SK-N-SH treated with all-trans-retinoic acid at 6 μM for 48 hours (cell line): ENCODE measurements around the gene ARHGAP11A.

Experiments used
- ATAC-seq: fragments of 200-7000 bp; cut with Tn5 transposase; 3 replicates; pipeline ENCODE4 v1.9.1; 2020; ENCODE audit warnings: mild to moderate bottlenecking, moderate library complexity
- ARNTL ChIP-seq: fragments of 450-650 bp; formaldehyde crosslinking; IDR thresholded peaks from 2 replicates; pipeline ENCODE4 v1.5.0; 2020; ENCODE audit warnings: low read depth, mild to moderate bottlenecking, moderate library complexity, borderline replicate concordance
- BACH2 ChIP-seq: fragments of 250-450 bp; sonication (Bioruptor Pico); IDR thresholded peaks from 2 replicates; pipeline ENCODE4 v1.9.0; 2021; ENCODE audit warnings: mild to moderate bottlenecking, borderline replicate concordance
- CSDC2 ChIP-seq: fragments of 250-450 bp; sonication (Bioruptor Pico); IDR thresholded peaks from 2 replicates; pipeline ENCODE4 v1.5.0; 2020; ENCODE audit warnings: mild to moderate bottlenecking, moderate library complexity
- ESRRG ChIP-seq: fragments of 250-450 bp; sonication (Bioruptor Pico); IDR thresholded peaks from 2 replicates; pipeline ENCODE4 v1.6.1; 2021; ENCODE audit warnings: mild to moderate bottlenecking
- GLIS3 ChIP-seq: fragments of 250-450 bp; sonication (Bioruptor Pico); IDR thresholded peaks from 2 replicates; pipeline ENCODE4 v1.5.0; 2020; ENCODE audit warnings: mild to moderate bottlenecking, moderate library complexity
- PPARA ChIP-seq: fragments of 250-450 bp; sonication (Bioruptor Pico); IDR thresholded peaks from 2 replicates; pipeline ENCODE4 v1.5.0; 2020; ENCODE audit warnings: mild to moderate bottlenecking, borderline replicate concordance
- SNAI2 ChIP-seq: fragments of 250-450 bp; sonication (Bioruptor Pico); IDR thresholded peaks from 2 replicates; pipeline ENCODE4 v1.5.0; 2020; ENCODE audit warnings: mild to moderate bottlenecking, moderate library complexity
- TCF4 ChIP-seq: fragments of 250-450 bp; sonication (Bioruptor Pico); IDR thresholded peaks from 2 replicates; pipeline ENCODE4 v1.8.0; 2021; ENCODE audit warnings: mild to moderate bottlenecking, moderate library complexity, borderline replicate concordance
- TOX ChIP-seq: fragments of 250-450 bp; sonication (Bioruptor Pico); IDR thresholded peaks from 2 replicates; pipeline ENCODE4 v1.8.0; 2021; ENCODE audit warnings: mild to moderate bottlenecking, moderate library complexity, borderline replicate concordance
- ZC3H10 ChIP-seq: fragments of 250-450 bp; sonication (Bioruptor Pico); IDR thresholded peaks from 2 replicates; pipeline ENCODE4 v1.5.1; 2021; ENCODE audit warnings: mild to moderate bottlenecking, moderate library complexity
- ZFP3 ChIP-seq: fragments of 250-450 bp; sonication (Bioruptor Pico); IDR thresholded peaks from 2 replicates; pipeline ENCODE4 v1.5.0; 2020; ENCODE audit warnings: mild to moderate bottlenecking, moderate library complexity
- ZFP30 ChIP-seq: fragments of 450-650 bp; formaldehyde crosslinking; IDR thresholded peaks from 2 replicates; pipeline ENCODE4 v1.5.0; 2022; ENCODE audit warnings: mild to moderate bottlenecking, moderate library complexity
- ZNF565 ChIP-seq: fragments of 450-650 bp; formaldehyde crosslinking; conservative IDR thresholded peaks from 2 replicates; pipeline ENCODE4 v1.5.0; 2020; ENCODE audit warnings: low read depth, mild to moderate bottlenecking, moderate library complexity
- ZNF70 ChIP-seq: fragments of 450-650 bp; formaldehyde crosslinking; IDR thresholded peaks from 2 replicates; pipeline ENCODE4 v1.5.0; 2020; ENCODE audit warnings: mild to moderate bottlenecking, moderate library complexity
- ZNF8 ChIP-seq: fragments of 450-650 bp; formaldehyde crosslinking; IDR thresholded peaks from 2 replicates; pipeline ENCODE4 v1.5.0; 2020; ENCODE audit warnings: mild to moderate bottlenecking, moderate library complexity
- TF ChIP-seq, protein P1 (sequence below): fragments of 250-450 bp; sonication (Bioruptor Pico); IDR thresholded peaks from 2 replicates; pipeline ENCODE4 v1.8.0; 2021; ENCODE audit warnings: low read depth, mild to moderate bottlenecking, moderate library complexity, borderline replicate concordance
- TF ChIP-seq, protein P2 (sequence below): fragments of 250-450 bp; sonication (Bioruptor Pico); IDR thresholded peaks from 2 replicates; pipeline ENCODE4 v1.5.0; 2020; ENCODE audit warnings: mild to moderate bottlenecking, moderate library complexity
- TF ChIP-seq, protein P3 (sequence below): fragments of 250-450 bp; sonication (Bioruptor Pico); IDR thresholded peaks from 2 replicates; pipeline ENCODE4 v1.8.0; 2020; ENCODE audit warnings: mild to moderate bottlenecking, moderate library complexity, borderline replicate concordance

Gene ARHGAP11A

GRCh38 chr15:32668942-32669341 lies 53.6 kb downstream of the ARHGAP11A start:
- TF ChIP-seq, protein P1, sequence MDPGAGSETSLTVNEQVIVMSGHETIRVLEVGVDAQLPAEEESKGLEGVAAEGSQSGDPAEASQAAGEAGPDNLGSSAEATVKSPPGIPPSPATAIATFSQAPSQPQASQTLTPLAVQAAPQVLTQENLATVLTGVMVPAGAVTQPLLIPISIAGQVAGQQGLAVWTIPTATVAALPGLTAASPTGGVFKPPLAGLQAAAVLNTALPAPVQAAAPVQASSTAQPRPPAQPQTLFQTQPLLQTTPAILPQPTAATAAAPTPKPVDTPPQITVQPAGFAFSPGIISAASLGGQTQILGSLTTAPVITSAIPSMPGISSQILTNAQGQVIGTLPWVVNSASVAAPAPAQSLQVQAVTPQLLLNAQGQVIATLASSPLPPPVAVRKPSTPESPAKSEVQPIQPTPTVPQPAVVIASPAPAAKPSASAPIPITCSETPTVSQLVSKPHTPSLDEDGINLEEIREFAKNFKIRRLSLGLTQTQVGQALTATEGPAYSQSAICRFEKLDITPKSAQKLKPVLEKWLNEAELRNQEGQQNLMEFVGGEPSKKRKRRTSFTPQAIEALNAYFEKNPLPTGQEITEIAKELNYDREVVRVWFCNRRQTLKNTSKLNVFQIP (CRISPR knock-in tag): no peak
- TF ChIP-seq ZNF70 (CRISPR knock-in tag) (no peak), BACH2 (CRISPR knock-in tag) (no peak), CSDC2 (CRISPR knock-in tag) (no peak), GLIS3 (CRISPR knock-in tag) (no peak), PPARA (CRISPR knock-in tag) (no peak), TCF4 (CRISPR knock-in tag) (no peak), ESRRG (CRISPR knock-in tag) (no peak), ZC3H10 (no peak), SNAI2 (CRISPR knock-in tag) (no peak), ARNTL (CRISPR knock-in tag) (no peak)
- TF ChIP-seq, protein P2, sequence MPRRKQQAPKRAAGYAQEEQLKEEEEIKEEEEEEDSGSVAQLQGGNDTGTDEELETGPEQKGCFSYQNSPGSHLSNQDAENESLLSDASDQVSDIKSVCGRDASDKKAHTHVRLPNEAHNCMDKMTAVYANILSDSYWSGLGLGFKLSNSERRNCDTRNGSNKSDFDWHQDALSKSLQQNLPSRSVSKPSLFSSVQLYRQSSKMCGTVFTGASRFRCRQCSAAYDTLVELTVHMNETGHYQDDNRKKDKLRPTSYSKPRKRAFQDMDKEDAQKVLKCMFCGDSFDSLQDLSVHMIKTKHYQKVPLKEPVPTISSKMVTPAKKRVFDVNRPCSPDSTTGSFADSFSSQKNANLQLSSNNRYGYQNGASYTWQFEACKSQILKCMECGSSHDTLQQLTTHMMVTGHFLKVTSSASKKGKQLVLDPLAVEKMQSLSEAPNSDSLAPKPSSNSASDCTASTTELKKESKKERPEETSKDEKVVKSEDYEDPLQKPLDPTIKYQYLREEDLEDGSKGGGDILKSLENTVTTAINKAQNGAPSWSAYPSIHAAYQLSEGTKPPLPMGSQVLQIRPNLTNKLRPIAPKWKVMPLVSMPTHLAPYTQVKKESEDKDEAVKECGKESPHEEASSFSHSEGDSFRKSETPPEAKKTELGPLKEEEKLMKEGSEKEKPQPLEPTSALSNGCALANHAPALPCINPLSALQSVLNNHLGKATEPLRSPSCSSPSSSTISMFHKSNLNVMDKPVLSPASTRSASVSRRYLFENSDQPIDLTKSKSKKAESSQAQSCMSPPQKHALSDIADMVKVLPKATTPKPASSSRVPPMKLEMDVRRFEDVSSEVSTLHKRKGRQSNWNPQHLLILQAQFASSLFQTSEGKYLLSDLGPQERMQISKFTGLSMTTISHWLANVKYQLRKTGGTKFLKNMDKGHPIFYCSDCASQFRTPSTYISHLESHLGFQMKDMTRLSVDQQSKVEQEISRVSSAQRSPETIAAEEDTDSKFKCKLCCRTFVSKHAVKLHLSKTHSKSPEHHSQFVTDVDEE (CRISPR knock-in tag): no peak
- TF ChIP-seq, protein P3, sequence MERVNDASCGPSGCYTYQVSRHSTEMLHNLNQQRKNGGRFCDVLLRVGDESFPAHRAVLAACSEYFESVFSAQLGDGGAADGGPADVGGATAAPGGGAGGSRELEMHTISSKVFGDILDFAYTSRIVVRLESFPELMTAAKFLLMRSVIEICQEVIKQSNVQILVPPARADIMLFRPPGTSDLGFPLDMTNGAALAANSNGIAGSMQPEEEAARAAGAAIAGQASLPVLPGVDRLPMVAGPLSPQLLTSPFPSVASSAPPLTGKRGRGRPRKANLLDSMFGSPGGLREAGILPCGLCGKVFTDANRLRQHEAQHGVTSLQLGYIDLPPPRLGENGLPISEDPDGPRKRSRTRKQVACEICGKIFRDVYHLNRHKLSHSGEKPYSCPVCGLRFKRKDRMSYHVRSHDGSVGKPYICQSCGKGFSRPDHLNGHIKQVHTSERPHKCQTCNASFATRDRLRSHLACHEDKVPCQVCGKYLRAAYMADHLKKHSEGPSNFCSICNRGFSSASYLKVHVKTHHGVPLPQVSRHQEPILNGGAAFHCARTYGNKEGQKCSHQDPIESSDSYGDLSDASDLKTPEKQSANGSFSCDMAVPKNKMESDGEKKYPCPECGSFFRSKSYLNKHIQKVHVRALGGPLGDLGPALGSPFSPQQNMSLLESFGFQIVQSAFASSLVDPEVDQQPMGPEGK: no peak
- no peak for ATAC-seq

DNA sequence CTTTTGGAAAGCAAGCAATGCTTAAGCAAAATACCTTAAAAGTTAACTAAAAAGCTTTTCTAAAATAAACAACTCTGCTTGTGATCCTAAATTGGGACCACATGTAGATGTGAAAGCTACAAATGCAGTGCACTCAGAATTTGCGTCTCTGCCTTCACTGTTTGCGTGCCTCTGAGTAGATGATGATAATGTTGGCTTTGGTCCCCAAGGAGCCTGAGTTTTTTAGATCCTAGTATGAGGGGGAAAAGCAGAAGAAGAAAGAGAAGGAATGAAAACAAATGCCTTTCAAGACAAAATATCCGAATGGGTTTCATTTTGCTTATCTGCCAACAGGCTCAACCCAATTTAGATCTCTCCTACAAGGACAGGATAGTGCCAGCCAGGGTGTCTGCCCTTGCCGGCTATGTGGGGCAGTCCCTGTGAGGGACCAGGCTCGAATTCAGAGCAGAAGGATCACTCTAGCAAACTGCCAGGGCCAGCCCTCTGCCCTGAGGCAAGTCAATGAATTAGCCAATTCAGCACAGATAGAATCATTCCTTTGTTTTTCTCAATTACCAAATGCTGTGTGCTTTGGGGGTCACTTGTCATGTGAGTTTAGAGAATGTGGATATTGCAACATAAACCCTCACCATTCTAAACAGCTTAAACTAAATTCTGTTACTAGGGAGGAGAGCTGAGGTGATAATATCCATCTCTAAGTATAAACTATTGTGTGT lies 54.8 kb downstream of the ARHGAP11A start:
- TF ChIP-seq ZNF8 (peak; percentile 56; the same call in 1 of the 2 replicates), TOX (CRISPR knock-in tag) (no peak), TCF4 (CRISPR knock-in tag) (peak; percentile 70; the same call in 1 of the 2 replicates)
- TF ChIP-seq, protein P2 (CRISPR knock-in tag): peak; percentile 78; the same call in 1 of the 2 replicates
- TF ChIP-seq, all 23 proteins: peak for 3
- ATAC-seq: peak; percentile 88

- ATAC-seq: no peak
- TF ChIP-seq, protein P3: no peak
- no peak for TF ChIP-seq ZFP30 (CRISPR knock-in tag)
- no peak for TF ChIP-seq ARNTL (CRISPR knock-in tag)
- TF ChIP-seq ZNF70 (CRISPR knock-in tag): no peak
- no peak for TF ChIP-seq SNAI2 (CRISPR knock-in tag)
- TF ChIP-seq BACH2 (CRISPR knock-in tag): no peak
- no peak for TF ChIP-seq TCF4 (CRISPR knock-in tag)
- TF ChIP-seq, protein P2 (CRISPR knock-in tag): no peak
- no peak for TF ChIP-seq ZNF565 (CRISPR knock-in tag)
- TF ChIP-seq, protein P1 (CRISPR knock-in tag): no peak
- TF ChIP-seq ZC3H10: no peak
- no peak for TF ChIP-seq ZFP3
- no peak for TF ChIP-seq ZNF8
- no peak for TF ChIP-seq CSDC2 (CRISPR knock-in tag)
Observed at GRCh38 chr15:32670623-32671022, 55.3 kb downstream of the ARHGAP11A start.
